ENCODE data around the gene RNASEL.

DNA sequence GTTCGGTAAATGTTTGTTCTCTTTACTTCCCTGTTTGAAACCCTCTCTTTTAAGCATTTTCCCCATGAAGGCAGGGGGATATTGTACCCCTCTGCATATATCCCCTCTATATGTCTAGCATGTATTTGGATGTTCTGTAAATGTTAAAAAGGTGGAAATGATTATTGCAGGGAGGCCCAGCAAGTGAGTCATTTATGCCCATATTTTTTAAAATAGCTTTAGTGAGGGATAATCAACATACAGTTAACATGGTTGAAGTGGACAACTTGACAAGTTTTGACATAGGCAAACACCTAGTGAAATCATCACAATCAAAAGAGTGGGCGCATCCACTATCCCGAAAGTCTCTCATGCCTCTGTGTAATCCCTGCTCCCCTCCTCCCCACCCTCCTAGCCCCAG lies 36.0 kb upstream of the RNASEL start:
- TF ChIP-seq, protein P1, sequence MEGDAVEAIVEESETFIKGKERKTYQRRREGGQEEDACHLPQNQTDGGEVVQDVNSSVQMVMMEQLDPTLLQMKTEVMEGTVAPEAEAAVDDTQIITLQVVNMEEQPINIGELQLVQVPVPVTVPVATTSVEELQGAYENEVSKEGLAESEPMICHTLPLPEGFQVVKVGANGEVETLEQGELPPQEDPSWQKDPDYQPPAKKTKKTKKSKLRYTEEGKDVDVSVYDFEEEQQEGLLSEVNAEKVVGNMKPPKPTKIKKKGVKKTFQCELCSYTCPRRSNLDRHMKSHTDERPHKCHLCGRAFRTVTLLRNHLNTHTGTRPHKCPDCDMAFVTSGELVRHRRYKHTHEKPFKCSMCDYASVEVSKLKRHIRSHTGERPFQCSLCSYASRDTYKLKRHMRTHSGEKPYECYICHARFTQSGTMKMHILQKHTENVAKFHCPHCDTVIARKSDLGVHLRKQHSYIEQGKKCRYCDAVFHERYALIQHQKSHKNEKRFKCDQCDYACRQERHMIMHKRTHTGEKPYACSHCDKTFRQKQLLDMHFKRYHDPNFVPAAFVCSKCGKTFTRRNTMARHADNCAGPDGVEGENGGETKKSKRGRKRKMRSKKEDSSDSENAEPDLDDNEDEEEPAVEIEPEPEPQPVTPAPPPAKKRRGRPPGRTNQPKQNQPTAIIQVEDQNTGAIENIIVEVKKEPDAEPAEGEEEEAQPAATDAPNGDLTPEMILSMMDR (IDR thresholded peaks at IDR 0.05), result no peak
- no peak for TF ChIP-seq POLR2A (IDR thresholded peaks at IDR 0.05)
